MM.1S (cell line): ENCODE data around the gene ATG16L2.

ENCODE experiments used
- DNase-seq: peaks from one replicate; pipeline ENCODE4 v3.0.0-alpha.2; 2015
- H2AFZ ChIP-seq: fragments of 300-600 bp; sonication (generic); 2 replicates; pipeline ENCODE4 v1.6.0; 2016; ENCODE audit warnings: antibody characterized with exemption, low read length
- H3F3A ChIP-seq: fragments of 300-600 bp; sonication (generic); 2 replicates; pipeline ENCODE4 v1.6.1; 2016; ENCODE audit warnings: mild to moderate bottlenecking, antibody characterized with exemption, low read length, moderate library complexity, mixed read lengths; ENCODE audit not compliant: insufficient read depth
- H3K27ac ChIP-seq: fragments of 300-600 bp; sonication (generic); 2 replicates; pipeline ENCODE4 v1.5.1; 2016; ENCODE audit warnings: mild to moderate bottlenecking, low read length
- H3K27me3 ChIP-seq: fragments of 300-600 bp; sonication (generic); replicated peaks from 2 replicates; pipeline ENCODE4 v1.6.0; 2016; ENCODE audit warnings: low read length; ENCODE audit not compliant: insufficient read depth
- H3K36me3 ChIP-seq: fragments of 300-600 bp; sonication (generic); replicated peaks from 2 replicates; pipeline ENCODE4 v1.6.1; 2016; ENCODE audit warnings: mild to moderate bottlenecking, low read length, mixed read lengths; ENCODE audit not compliant: insufficient read depth
- H3K4me1 ChIP-seq: fragments of 300-600 bp; sonication (generic); 2 replicates; pipeline ENCODE4 v1.6.1; 2016; ENCODE audit warnings: low read length, mixed read lengths
- H3K4me2 ChIP-seq: fragments of 300-600 bp; sonication (generic); 2 replicates; pipeline ENCODE4 v1.6.0; 2016; ENCODE audit warnings: low read depth, low read length
- H3K4me3 ChIP-seq: fragments of 300-600 bp; sonication (generic); 2 replicates; pipeline ENCODE4 v1.5.1; 2016; ENCODE audit warnings: low read length, mixed read lengths
- H3K79me2 ChIP-seq: fragments of 300-600 bp; sonication (generic); 2 replicates; pipeline ENCODE4 v1.6.1; 2016; ENCODE audit warnings: mixed run types, low read length, mixed read lengths
- H3K9ac ChIP-seq: fragments of 300-600 bp; sonication (generic); 2 replicates; pipeline ENCODE4 v1.6.1; 2016; ENCODE audit warnings: low read length, mixed read lengths
- H3K9me2 ChIP-seq: fragments of 300-600 bp; sonication (generic); replicated peaks from 2 replicates; pipeline ENCODE4 v1.6.1; 2016; ENCODE audit warnings: mild to moderate bottlenecking, low read length, mixed read lengths; ENCODE audit not compliant: insufficient read depth
- H3K9me3 ChIP-seq: fragments of 300-600 bp; sonication (generic); replicated peaks from 2 replicates; pipeline ENCODE4 v1.6.1; 2016; ENCODE audit warnings: mild to moderate bottlenecking, low read length, mixed read lengths; ENCODE audit not compliant: insufficient read depth
- H4K20me1 ChIP-seq: fragments of 300-600 bp; sonication (generic); 2 replicates; pipeline ENCODE4 v1.6.1; 2016; ENCODE audit warnings: mild to moderate bottlenecking, low read length, moderate library complexity, mixed read lengths; ENCODE audit not compliant: insufficient read depth
- CTCF ChIP-seq: fragments of 300-600 bp; sonication (generic); IDR thresholded peaks from 2 replicates; pipeline ENCODE4 v1.5.1; 2016; ENCODE audit warnings: antibody characterized with exemption, low read length, mixed read lengths
- EZH2 ChIP-seq: fragments of 300-600 bp; sonication (generic); optimal IDR thresholded peaks from 2 replicates; pipeline ENCODE3; 2017; ENCODE audit warnings: low read depth, mild to moderate bottlenecking, antibody characterized with exemption, low read length, mixed read lengths
- EZH2phosphoT487 ChIP-seq: fragments of 300-600 bp; sonication (generic); IDR thresholded peaks from 2 replicates; pipeline ENCODE4 v1.6.1; 2018; ENCODE audit warnings: antibody characterized with exemption, low read length

The ATG16L2 gene

DNA sequence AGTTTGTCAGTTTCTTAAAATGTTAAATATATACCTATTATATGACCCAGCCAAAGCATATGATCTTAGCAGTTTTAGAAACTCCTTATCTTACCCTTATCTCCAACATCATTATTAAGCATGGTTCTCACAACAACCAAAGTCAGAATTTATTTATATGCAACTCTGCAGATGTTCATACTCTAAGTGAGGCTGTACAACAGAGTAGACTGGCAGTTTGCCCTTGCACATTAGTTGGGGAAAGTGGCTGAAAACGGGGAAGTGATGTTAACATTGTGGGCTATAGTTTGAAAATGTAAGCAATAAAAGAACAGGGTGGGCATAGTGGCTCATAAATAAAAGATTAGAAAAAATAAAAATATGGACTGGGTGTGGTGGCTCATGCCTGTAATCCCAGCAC, 49.7 kb downstream of the ATG16L2 start:
- H3K36me3 ChIP-seq = no peaks in the 10 kb centered on the region
- H3K27ac ChIP-seq = no peak overlapping the region
- no peaks in the 10 kb centered on the region for H4K20me1 ChIP-seq

GRCh38 chr11:72864702-72865655, 50.8 kb downstream of the ATG16L2 start:
- Histone ChIP-seq H3K4me1 (no peaks in the 10 kb centered on the region), H3K9me2 (no peaks in the 10 kb centered on the region), H3F3A (no peaks in the 10 kb centered on the region), H3K27me3 (no peaks in the 10 kb centered on the region), H4K20me1 (no peaks in the 10 kb centered on the region), H3K27ac (no peak overlapping the region), H3K9ac (no peak overlapping the region), H3K4me3 (no peak overlapping the region), H2AFZ (no peak overlapping the region), H3K4me2 (no peak overlapping the region), H3K9me3 (no peaks in the 10 kb centered on the region), H3K36me3 (no peaks in the 10 kb centered on the region), H3K79me2 (peaks cover 6% of the 10 kb centered on the region; the same call in 1 of the 2 replicates)
- DNase-seq = no peak
- TF ChIP-seq EZH2 (no peak), CTCF (no peak), EZH2phosphoT487 (no peak)

More for the DNA sequence above, 49.7 kb downstream of the ATG16L2 start:
- Histone ChIP-seq H3K79me2 (peaks cover 9% of the 10 kb centered on the region; the same call in 1 of the 2 replicates), H3F3A (no peaks in the 10 kb centered on the region), H3K4me2 (no peak overlapping the region), H3K9ac (no peak overlapping the region), H3K4me3 (no peak overlapping the region), H3K9me2 (no peaks in the 10 kb centered on the region), H3K27me3 (no peaks in the 10 kb centered on the region), H3K4me1 (no peaks in the 10 kb centered on the region), H2AFZ (no peak overlapping the region), H3K9me3 (no peaks in the 10 kb centered on the region)
- DNase-seq = no peak
- no peak for TF ChIP-seq EZH2phosphoT487
- TF ChIP-seq CTCF = no peak
- no peak for TF ChIP-seq EZH2

DNA sequence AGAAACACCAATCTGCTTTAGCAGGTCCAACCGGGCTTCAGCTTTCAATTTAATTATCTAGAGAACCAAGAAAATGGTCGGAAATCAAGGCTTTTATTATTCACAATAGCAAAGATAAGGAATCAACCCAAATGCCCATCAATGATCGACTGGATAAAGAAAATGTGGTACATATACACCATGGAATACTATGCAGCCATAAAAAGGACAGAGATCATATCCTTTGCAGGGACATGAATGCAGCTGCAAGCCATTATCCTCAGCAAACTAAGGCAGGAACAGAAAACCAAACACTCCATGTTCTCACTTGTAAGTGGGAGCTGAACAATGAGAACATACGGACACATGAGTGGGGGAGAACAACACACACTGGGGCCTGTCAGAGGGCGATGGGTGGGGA, 53.8 kb downstream of the ATG16L2 start:
- Histone ChIP-seq H2AFZ (no peak overlapping the region), H3K79me2 (no peaks in the 10 kb centered on the region), H3K4me2 (no peak overlapping the region), H3F3A (no peaks in the 10 kb centered on the region), H3K9me3 (no peaks in the 10 kb centered on the region), H4K20me1 (no peaks in the 10 kb centered on the region), H3K27ac (no peak overlapping the region), H3K4me3 (no peak overlapping the region), H3K4me1 (no peaks in the 10 kb centered on the region), H3K36me3 (no peaks in the 10 kb centered on the region), H3K9ac (no peak overlapping the region), H3K9me2 (no peaks in the 10 kb centered on the region), H3K27me3 (no peaks in the 10 kb centered on the region)
- no peak for DNase-seq
- no peak for TF ChIP-seq CTCF
- TF ChIP-seq EZH2 = no peak
- no peak for TF ChIP-seq EZH2phosphoT487
